ENCODE measurements around the gene ZC3H12A. TPM values are rescaled to one million over a fixed set of nuclear protein-coding genes. Genes with fewer than 3 reads are reported as not detected.
A peak's percentile ranks its signal among the peaks of the same experiment; 100 is the strongest.

ZC3H12A gene
- total RNA-seq, 1 donor from 2014 or later, result 51.6 TPM

DNA sequence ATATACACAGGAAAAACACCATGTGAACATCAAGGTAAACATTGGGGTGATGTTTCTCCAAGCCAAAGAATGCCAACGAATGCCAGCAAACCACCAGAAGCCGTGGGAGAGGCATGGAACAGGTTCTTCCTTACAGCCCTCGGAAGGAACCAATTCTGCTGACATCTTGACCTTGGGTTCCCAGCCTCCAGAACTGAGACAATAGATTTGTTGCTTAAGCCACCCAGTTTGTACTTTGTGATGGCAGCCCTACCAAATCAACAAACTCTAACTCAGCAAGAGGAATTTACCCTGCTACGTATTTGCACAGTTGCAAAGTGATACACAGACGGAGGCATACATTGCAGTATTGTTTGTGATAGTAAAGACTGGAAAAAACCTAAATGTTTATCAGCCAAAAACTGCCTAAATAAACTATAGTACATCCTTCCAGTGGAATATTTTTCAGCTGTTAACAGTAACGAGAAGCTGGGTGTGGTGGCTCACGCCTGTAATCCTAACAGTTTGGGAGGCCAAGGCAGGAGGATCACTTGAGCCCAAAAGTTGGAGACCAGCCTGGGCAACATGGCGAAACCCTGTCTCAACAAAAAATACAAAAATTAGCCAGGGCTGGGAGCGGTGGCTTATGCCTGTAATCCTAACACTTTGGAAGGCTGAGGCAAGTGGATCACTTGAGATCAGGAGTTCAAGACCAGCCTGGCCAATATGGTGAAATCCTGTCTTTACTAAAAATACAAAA is 12.5 kb upstream of the ZC3H12A start:
- intact Hi-C loops (cut with DNase I), result no loop called here
- H3K9me3 ChIP-seq, result no peaks in the 10 kb centered on the region
- no peak for DNase-seq (ENCODE audit: extremely low spot score in 2 of 2)
- H3K27me3 ChIP-seq, result no peaks in the 10 kb centered on the region
- no peak overlapping the region for H3K27ac ChIP-seq
- TF ChIP-seq, protein P1, sequence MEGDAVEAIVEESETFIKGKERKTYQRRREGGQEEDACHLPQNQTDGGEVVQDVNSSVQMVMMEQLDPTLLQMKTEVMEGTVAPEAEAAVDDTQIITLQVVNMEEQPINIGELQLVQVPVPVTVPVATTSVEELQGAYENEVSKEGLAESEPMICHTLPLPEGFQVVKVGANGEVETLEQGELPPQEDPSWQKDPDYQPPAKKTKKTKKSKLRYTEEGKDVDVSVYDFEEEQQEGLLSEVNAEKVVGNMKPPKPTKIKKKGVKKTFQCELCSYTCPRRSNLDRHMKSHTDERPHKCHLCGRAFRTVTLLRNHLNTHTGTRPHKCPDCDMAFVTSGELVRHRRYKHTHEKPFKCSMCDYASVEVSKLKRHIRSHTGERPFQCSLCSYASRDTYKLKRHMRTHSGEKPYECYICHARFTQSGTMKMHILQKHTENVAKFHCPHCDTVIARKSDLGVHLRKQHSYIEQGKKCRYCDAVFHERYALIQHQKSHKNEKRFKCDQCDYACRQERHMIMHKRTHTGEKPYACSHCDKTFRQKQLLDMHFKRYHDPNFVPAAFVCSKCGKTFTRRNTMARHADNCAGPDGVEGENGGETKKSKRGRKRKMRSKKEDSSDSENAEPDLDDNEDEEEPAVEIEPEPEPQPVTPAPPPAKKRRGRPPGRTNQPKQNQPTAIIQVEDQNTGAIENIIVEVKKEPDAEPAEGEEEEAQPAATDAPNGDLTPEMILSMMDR (IDR thresholded peaks at IDR 0.05), result no peak
- TF ChIP-seq POLR2A (IDR thresholded peaks at IDR 0.05), result no peak
- TF ChIP-seq POLR2AphosphoS5 (IDR thresholded peaks at IDR 0.05; ENCODE audit: insufficient read depth in 1 of 2, low read depth in 1 of 2), result peak in 1 of 2 donors; percentile 9
- no peak overlapping the region for H3K4me3 ChIP-seq
- H3K4me1 ChIP-seq, result peaks cover 6% of the 10 kb centered on the region
- H3K36me3 ChIP-seq, result no peaks in the 10 kb centered on the region

DNA sequence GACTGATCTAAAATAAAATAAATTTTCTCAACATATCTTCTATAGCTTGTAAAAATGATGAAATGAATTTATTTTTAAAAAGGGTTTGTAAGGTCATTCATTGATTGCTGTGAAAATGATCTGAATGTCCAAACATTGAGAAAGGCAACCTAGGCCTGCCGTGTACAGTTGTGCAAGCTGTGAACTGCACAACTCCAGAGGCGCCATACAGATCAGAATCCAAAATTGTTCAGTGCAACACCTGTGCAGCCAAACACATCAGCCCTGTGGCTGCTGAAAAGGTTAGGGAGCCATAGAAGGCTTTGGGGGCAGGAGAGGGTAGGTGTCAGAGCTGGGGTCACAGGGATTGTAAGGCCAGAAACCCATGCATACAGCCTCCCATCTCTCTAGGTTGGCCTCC is 9.9 kb upstream of the ZC3H12A start:
- Histone ChIP-seq H3K27ac (no peak overlapping the region), H3K36me3 (no peaks in the 10 kb centered on the region), H3K4me3 (no peak overlapping the region), H3K9me3 (no peaks in the 10 kb centered on the region), H3K27me3 (no peaks in the 10 kb centered on the region), H3K4me1 (peaks cover 6% of the 10 kb centered on the region)
- TF ChIP-seq, protein P1 (IDR thresholded peaks at IDR 0.05), result no peak
- TF ChIP-seq POLR2A (IDR thresholded peaks at IDR 0.05) (no peak), POLR2AphosphoS5 (IDR thresholded peaks at IDR 0.05; ENCODE audit: insufficient read depth in 1 of 2, low read depth in 1 of 2) (no peak)
- intact Hi-C loops (cut with DNase I), result no loop called here
- no peak for DNase-seq (ENCODE audit: extremely low spot score in 2 of 2)

DNA sequence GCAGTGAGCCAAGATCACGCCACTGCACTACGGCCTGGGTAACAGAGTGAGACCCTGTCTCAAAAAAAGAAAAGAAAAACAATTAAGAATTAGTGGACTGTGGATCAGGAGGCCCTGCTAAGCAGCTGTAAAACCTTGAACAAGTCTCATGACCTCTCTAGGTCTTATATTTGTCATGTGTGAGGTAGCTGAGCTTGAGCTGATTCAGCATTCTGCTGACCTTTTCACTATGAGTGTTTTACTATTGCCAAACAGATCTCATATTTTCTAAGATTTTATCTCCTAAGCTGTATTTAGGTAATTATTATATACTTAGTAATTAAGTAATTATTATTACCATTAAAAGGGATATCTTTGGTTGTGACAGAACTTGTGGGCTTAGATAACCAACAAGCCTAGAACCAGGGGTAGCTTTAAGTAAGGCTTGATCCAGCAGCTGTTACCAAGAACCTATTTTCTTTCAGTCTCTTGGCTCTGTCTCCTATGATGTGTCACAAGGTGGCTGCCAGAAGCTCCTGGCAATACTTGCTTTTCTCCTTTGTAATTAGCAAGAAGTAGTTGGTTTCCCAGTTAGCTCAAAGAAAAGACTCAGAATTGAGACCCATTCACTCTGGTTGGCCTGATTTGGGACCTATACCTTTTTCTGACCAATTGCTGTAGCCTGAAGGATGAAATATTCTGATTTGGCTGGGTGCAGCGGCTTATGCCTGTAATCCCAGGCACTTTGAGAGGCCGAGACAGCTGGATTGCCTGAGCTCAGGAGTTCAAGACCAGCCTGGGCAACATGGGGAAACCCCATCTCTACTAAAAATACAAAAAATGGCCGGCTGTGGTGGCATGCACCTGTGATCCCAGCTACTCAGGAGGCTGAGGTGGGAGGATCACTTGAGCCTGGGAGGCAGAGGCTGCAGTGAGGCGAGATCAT is 8.5 kb upstream of the ZC3H12A start:
- Histone ChIP-seq H3K36me3 (no peaks in the 10 kb centered on the region), H3K27me3 (no peaks in the 10 kb centered on the region), H3K4me3 (no peak overlapping the region), H3K9me3 (no peaks in the 10 kb centered on the region), H3K27ac (peak overlapping the region; percentile 12), H3K4me1 (peaks cover 7% of the 10 kb centered on the region)
- TF ChIP-seq POLR2AphosphoS5 (IDR thresholded peaks at IDR 0.05; ENCODE audit: insufficient read depth in 1 of 2, low read depth in 1 of 2), result peak in 1 of 2 donors; percentile 64
- TF ChIP-seq, protein P1 (IDR thresholded peaks at IDR 0.05), result no peak
- no peak for TF ChIP-seq POLR2A (IDR thresholded peaks at IDR 0.05)
- no peak for DNase-seq (ENCODE audit: extremely low spot score in 2 of 2)
- intact Hi-C loops (cut with DNase I), result no loop called here

DNA sequence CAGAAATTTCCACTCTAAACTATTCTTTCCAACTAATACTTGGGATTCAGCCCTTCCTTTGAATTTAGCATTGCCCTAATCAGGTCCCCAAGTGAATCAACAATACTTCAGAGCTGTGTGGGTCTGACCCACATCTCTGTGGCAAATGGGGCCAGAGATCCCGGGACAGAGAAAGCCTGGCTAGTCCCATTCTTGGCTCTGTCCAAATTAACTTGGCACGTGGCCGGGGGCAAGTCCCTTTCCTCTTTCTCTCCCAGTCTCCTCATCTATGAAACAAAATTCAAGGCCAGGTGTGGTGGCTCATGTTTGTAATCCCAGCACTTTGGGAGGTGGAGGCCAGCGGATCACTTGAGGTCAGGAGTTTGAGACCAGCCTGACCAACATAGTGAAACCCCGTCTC is 6.3 kb upstream of the ZC3H12A start:
- intact Hi-C loops (cut with DNase I), result no loop called here
- Histone ChIP-seq H3K4me3 (no peak overlapping the region), H3K27me3 (no peaks in the 10 kb centered on the region), H3K36me3 (no peaks in the 10 kb centered on the region), H3K4me1 (peaks cover 29% of the 10 kb centered on the region), H3K9me3 (no peaks in the 10 kb centered on the region), H3K27ac (no peak overlapping the region)
- no peak for TF ChIP-seq POLR2A (IDR thresholded peaks at IDR 0.05)
- TF ChIP-seq, protein P1 (IDR thresholded peaks at IDR 0.05), result no peak
- TF ChIP-seq POLR2AphosphoS5 (IDR thresholded peaks at IDR 0.05; ENCODE audit: insufficient read depth in 1 of 2, low read depth in 1 of 2), result no peak
- DNase-seq (ENCODE audit: extremely low spot score in 2 of 2), result no peak

Measured in vagina (tissue), 2 donors.